Panc1 (cell line): ENCODE results near the gene EMID1. TPM values are rescaled to one million over a fixed set of nuclear protein-coding genes. Genes with fewer than 3 reads are reported as not detected.

Source experiments
- ATAC-seq: fragments of 200-7000 bp; cut with Tn5 transposase; 2 replicates; pipeline ENCODE4 v1.9.1; 2020; ENCODE audit warnings: mild to moderate bottlenecking, moderate library complexity
- BruUV-seq: library from RNA; stranded (reverse); fragments of 400-500 nt; replicated peaks from 2 replicates; lab custom pipeline; 2021; lab: Mats Ljungman, UMichigan
- CTCF ChIA-PET: fragments of 300-600 bp; sonication (Branson Sonifier 250); formaldehyde crosslinking; loops from one replicate; lab custom pipeline; 2022; ENCODE audit warnings: antibody characterized with exemption; lab: Charles Lee
- POLR2A ChIA-PET: fragments of 300-600 bp; sonication (Branson Sonifier 250); formaldehyde crosslinking; loops from one replicate; lab custom pipeline; 2022; ENCODE audit warnings: antibody characterized with exemption; lab: Charles Lee
- DNase-seq: peaks from one replicate; pipeline ENCODE4 v3.0.0-alpha.2; 2010; ENCODE audit warnings: low read depth, low spot score
- H3K27ac ChIP-seq: 2 replicates; pipeline ENCODE4 v1.5.1; 2011; ENCODE audit warnings: mild to moderate bottlenecking, low read length, inconsistent platforms
- H3K27me3 ChIP-seq: fragments of 200-500 bp; sonication (Bioruptor generic); 2 replicates; pipeline ENCODE4 v1.6.0; 2014; ENCODE audit warnings: low read length, inconsistent platforms; ENCODE audit not compliant: control insufficient read depth, insufficient read depth
- H3K36me3 ChIP-seq: fragments of 200-500 bp; sonication (Bioruptor generic); 2 replicates; pipeline ENCODE4 v1.5.1; 2014; ENCODE audit warnings: inconsistent platforms, mild to moderate bottlenecking, low read length, moderate library complexity; ENCODE audit not compliant: control insufficient read depth, insufficient read depth
- H3K4me1 ChIP-seq: 2 replicates; pipeline ENCODE4 v1.5.1; 2011; ENCODE audit warnings: inconsistent platforms, mild to moderate bottlenecking, low read length, moderate library complexity; ENCODE audit not compliant: control insufficient read depth, insufficient read depth
- H3K4me3 ChIP-seq, 2 experiments: 2 replicates each; pipeline ENCODE4 v1.5.1; 2011 to 2012; ENCODE audit warnings: low read depth in 2 of 2, low read length in 2 of 2, mild to moderate bottlenecking in 2 of 2, inconsistent platforms in 1 of 2, moderate library complexity in 1 of 2
- H3K9me3 ChIP-seq: fragments of 200-500 bp; sonication (Bioruptor generic); 2 replicates; pipeline ENCODE4 v1.5.1; 2014; ENCODE audit warnings: low read depth, mild to moderate bottlenecking, inconsistent platforms, low read length, moderate library complexity; ENCODE audit not compliant: control insufficient read depth, insufficient read depth
- POLR2AphosphoS5 ChIP-seq: IDR thresholded peaks from 2 replicates; pipeline ENCODE4 v1.6.1; 2012; ENCODE audit warnings: mild to moderate bottlenecking, low read depth, low read length, moderate library complexity
- SIN3A ChIP-seq: IDR thresholded peaks from 2 replicates; pipeline ENCODE4 v1.6.1; 2012; ENCODE audit warnings: low read depth, mild to moderate bottlenecking, low read length, moderate library complexity, borderline replicate concordance; ENCODE audit not compliant: insufficient read depth
- TCF7L2 ChIP-seq: IDR thresholded peaks from 2 replicates; pipeline ENCODE4 v1.6.1; 2011; ENCODE audit warnings: mild to moderate bottlenecking, low read depth, low read length, inconsistent platforms
- in situ Hi-C: cut with HindIII; loops from 2 replicates; pipeline ENCODE4 v1.10.0; 2016; ENCODE audit warnings: low sequenced_read_pairs, low pct_unique_long_range_greater_than_20kb
- intact Hi-C: fragments of 100-400 bp; cut with micrococcal nuclease; formaldehyde crosslinking; loops from one replicate; pipeline ENCODE4 v1.10.0; 2022; ENCODE audit not compliant: unreplicated experiment
- total RNA-seq: library from RNA; stranded (reverse); gene quantifications from one replicate; pipeline ENCODE4 v1.2.1, GENCODE V29; 2021; ENCODE audit not compliant: unreplicated experiment
- TF ChIP-seq, protein P1 (sequence below): fragments of 450-650 bp; IDR thresholded peaks from 2 replicates; pipeline ENCODE4 v1.5.1; 2017; ENCODE audit warnings: mild to moderate bottlenecking
- TF ChIP-seq, protein P2 (sequence below), 2 experiments: IDR thresholded peaks; 2 replicates each; pipeline ENCODE4 v1.6.1; 2011 to 2012; ENCODE audit warnings: low read depth in 2 of 2, control low read depth in 1 of 2, low read length in 1 of 2, mild to moderate bottlenecking in 1 of 2, moderate library complexity in 1 of 2; ENCODE audit not compliant: insufficient read depth in 1 of 2

Gene EMID1
- total RNA-seq, 1 experiment from 2014 or later, result 1.1 TPM

DNA sequence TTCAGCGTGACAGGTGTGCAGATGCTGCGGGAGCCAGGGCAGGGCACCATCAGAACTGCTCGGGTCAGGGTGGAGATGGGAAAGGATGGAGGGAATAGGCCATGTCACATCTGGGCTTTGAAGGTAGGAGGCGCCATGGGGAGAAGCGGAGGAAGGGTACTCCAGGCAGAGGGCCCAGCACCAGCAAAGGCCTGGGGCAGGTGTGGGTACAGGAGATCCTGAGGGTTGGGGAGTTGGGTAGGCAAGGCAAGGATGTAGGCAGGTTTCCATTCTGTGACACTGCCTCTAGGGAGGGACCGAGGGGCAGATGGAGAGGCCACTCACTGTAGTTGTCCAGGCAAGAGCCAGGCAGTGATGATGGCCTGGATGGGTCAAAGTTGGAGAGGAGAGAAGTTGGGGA is 8.5 kb downstream of the EMID1 start:
- no peaks in the 10 kb centered on the region for H3K9me3 ChIP-seq
- H3K27ac ChIP-seq, result no peak overlapping the region
- no peak overlapping the region for H3K4me3 ChIP-seq
- in situ Hi-C loops (no loop called here), intact Hi-C loops (no loop called here)
- TF ChIP-seq, protein P1, sequence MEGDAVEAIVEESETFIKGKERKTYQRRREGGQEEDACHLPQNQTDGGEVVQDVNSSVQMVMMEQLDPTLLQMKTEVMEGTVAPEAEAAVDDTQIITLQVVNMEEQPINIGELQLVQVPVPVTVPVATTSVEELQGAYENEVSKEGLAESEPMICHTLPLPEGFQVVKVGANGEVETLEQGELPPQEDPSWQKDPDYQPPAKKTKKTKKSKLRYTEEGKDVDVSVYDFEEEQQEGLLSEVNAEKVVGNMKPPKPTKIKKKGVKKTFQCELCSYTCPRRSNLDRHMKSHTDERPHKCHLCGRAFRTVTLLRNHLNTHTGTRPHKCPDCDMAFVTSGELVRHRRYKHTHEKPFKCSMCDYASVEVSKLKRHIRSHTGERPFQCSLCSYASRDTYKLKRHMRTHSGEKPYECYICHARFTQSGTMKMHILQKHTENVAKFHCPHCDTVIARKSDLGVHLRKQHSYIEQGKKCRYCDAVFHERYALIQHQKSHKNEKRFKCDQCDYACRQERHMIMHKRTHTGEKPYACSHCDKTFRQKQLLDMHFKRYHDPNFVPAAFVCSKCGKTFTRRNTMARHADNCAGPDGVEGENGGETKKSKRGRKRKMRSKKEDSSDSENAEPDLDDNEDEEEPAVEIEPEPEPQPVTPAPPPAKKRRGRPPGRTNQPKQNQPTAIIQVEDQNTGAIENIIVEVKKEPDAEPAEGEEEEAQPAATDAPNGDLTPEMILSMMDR, result no peak
- no peak for TF ChIP-seq POLR2AphosphoS5
- TF ChIP-seq, protein P2, sequence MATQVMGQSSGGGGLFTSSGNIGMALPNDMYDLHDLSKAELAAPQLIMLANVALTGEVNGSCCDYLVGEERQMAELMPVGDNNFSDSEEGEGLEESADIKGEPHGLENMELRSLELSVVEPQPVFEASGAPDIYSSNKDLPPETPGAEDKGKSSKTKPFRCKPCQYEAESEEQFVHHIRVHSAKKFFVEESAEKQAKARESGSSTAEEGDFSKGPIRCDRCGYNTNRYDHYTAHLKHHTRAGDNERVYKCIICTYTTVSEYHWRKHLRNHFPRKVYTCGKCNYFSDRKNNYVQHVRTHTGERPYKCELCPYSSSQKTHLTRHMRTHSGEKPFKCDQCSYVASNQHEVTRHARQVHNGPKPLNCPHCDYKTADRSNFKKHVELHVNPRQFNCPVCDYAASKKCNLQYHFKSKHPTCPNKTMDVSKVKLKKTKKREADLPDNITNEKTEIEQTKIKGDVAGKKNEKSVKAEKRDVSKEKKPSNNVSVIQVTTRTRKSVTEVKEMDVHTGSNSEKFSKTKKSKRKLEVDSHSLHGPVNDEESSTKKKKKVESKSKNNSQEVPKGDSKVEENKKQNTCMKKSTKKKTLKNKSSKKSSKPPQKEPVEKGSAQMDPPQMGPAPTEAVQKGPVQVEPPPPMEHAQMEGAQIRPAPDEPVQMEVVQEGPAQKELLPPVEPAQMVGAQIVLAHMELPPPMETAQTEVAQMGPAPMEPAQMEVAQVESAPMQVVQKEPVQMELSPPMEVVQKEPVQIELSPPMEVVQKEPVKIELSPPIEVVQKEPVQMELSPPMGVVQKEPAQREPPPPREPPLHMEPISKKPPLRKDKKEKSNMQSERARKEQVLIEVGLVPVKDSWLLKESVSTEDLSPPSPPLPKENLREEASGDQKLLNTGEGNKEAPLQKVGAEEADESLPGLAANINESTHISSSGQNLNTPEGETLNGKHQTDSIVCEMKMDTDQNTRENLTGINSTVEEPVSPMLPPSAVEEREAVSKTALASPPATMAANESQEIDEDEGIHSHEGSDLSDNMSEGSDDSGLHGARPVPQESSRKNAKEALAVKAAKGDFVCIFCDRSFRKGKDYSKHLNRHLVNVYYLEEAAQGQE (IDR thresholded peaks at IDR 0.05; ENCODE audit: insufficient read depth in 1 of 2, low read depth in 2 of 2, low read length in 1 of 2), result no peak
- no peak for TF ChIP-seq SIN3A
- TF ChIP-seq TCF7L2, result no peak
- DNase-seq (no peak), ATAC-seq (no peak)
- CTCF ChIA-PET, result no interaction called here
- no peaks in the 10 kb centered on the region for H3K36me3 ChIP-seq
- POLR2A ChIA-PET, result no interaction called here
- no peaks in the 10 kb centered on the region for H3K27me3 ChIP-seq
- H3K4me1 ChIP-seq, result no peaks in the 10 kb centered on the region
- no TSS peak for BruUV-seq

DNA sequence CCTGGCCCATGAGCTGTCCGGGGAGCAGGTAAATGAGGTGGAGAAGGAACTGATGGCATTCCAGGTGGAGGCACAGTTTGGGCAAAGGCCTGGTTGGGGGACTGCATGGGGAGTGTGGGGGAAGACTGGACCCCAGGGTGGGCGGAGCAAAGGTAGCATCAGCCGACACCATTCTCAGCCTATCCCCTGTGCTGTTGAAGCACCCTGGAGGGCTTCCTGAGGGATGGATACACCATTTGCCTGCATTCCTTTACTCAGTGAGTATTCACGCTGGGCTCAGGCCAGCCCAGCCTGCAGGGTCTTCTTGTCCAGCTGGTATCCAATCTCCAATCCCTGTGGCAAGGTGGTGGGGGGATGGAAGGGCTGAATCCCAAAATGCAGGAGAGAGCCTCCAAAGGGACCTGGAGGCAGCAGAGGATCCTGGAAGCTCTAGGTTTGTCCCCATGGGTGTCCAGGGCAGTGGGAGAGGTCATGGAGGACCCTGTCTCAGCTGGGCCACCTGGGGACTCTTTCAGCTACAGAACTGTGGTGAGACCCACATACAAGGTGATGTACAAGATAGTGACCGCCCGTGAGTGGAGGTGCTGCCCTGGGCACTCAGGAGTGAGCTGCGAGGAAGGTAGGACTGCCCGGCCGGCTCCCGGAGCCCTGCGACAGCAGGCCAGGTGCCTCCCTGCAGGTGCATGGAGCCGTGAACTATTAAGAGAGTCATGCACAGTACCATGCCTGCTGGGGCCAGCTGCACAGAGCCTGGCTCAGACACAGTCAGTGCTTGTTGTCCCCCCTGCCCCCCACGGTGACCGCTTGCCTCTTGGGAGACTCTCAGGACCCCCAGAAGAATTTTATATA is 9.5 kb downstream of the EMID1 start:
- CTCF ChIA-PET, result no interaction called here
- no peaks in the 10 kb centered on the region for H3K9me3 ChIP-seq
- POLR2A ChIA-PET, result no interaction called here
- H3K27me3 ChIP-seq, result no peaks in the 10 kb centered on the region
- H3K27ac ChIP-seq, result no peak overlapping the region
- TF ChIP-seq SIN3A, result no peak
- TF ChIP-seq, protein P1, result no peak
- TF ChIP-seq POLR2AphosphoS5, result no peak
- TF ChIP-seq, protein P2 (IDR thresholded peaks at IDR 0.05; ENCODE audit: insufficient read depth in 1 of 2, low read depth in 2 of 2, low read length in 1 of 2), result no peak
- no peak for TF ChIP-seq TCF7L2
- in situ Hi-C loops, result no loop called here
- peaks cover 3% of the 10 kb centered on the region for H3K4me1 ChIP-seq
- no TSS peak for BruUV-seq
- intact Hi-C loops, result no loop called here
- H3K36me3 ChIP-seq, result no peaks in the 10 kb centered on the region
- no peak for DNase-seq
- no peak overlapping the region for H3K4me3 ChIP-seq
- ATAC-seq, result no peak
